GM19324 (cell line): ENCODE results near the gene UBE2J1.
"Not testable (repeated sequence)": the region's sequence is repeated elsewhere in the genome, so short reads cannot be mapped to it uniquely, and the experiment has no call there.

Experiments
- ATAC-seq: cut with Tn5 transposase; IDR thresholded peaks from one replicate; pipeline ENCODE4 v1.9.1; 2021; ENCODE audit warnings: mild to moderate bottlenecking, moderate library complexity; ENCODE audit not compliant: unreplicated experiment, low FRiP score

UBE2J1 gene

DNA sequence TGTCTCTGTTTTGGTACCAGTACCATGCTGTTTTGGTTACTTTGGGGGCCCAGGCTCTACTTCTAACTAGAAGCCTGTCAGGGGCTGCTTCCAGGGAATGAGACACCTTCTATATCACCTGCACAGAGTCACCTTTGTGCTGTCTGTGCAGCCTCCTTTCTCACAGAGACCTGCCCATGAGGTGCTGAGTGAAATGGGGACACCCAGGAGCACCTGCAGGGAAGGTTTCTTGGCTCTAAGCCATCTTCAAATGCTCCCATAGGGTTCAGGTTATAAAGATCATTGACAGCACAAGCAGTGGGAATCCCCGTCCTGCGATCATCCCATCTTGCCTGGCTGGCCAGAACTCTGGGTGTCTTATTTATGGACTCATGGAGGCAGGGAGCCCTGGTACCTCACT lies 56.5 kb downstream of the UBE2J1 start:
- no peak for ATAC-seq

DNA sequence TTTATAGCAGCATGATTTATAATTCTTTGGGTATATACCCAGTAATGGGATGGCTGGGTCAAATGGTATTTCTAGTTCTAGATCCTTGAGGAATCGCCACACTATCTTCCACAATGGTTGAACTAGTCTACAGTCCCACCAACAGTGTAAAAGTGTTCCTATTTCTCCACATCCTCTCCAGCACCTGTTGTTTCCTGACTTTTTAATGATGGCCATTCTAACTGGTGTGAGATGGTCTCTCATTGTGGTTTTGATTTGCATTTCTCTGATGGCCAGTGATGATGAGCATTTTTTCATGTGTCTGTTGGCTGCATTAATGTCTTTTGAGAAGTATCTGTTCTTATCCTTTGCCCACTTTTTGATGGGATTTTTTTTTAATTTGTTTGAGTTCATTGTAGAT lies 57.4 kb downstream of the UBE2J1 start:
- ATAC-seq = not testable (repeated sequence)

DNA sequence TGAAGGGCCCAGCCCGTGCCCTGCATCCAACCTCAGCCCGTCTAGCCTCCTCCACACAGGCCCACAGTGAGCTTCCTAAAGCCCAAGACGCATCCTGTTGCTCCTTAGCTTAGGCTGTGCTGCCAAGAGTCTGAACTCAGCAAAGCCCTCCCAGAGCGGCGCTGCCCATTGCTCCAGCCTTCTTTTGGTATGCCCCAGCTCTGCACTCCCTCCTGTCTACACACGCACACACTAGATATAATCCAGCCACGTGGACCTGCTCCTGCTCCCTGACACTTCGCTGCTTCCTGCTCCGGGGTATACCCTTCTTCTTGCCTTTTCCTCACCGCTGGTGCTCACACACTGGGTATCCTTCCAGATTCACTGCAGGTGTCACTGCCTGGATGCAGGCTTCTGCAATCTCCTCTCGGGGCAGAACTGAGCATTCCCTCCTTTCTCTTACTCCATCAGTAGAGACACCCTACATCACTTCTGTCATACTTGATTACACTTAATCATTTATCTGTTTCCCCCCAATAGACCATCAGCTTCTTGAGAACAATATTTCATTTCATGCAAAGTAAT lies 61.2 kb downstream of the UBE2J1 start:
- no peak for ATAC-seq

- ATAC-seq = no peak
Measured at GRCh38 chr6:89290401-89291155, 61.9 kb downstream of the UBE2J1 start.

GRCh38 chr6:89289710-89290109 lies 62.8 kb downstream of the UBE2J1 start:
- ATAC-seq = no peak

DNA sequence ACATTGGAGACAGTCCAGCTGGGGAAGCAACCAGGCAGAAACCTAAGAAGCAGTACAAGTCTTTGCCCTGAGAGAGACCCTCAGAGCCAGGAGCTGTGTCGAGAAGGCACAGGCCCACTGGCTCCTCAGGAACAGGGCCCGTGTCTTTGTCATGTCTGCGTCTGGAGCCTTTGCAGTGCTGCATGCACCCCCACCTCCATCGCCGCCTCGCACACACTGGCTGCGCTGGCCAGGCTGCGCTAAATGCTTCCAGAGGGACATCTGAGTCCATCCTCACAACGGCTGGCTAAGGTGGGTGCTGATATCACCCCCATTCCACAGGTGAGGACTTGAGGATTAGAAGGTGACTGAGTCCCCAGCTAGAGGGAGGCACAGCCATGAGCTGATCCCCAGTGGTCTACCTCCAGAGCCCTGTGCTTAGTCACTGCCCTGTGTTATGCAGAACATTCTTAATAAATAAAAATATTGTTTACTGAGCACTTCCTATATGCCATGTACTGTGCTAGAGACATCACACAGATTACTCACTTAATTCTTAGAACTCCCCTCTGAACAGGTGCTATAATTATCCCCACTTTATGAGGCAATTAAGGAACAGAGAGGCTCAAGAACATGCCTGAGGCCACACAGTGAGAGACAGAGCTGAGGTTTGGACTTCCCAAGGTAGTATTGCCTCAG lies 65.0 kb downstream of the UBE2J1 start:
- no peak for ATAC-seq

GRCh38 chr6:89286516-89286915 lies 66.0 kb downstream of the UBE2J1 start:
- ATAC-seq = no peak

DNA sequence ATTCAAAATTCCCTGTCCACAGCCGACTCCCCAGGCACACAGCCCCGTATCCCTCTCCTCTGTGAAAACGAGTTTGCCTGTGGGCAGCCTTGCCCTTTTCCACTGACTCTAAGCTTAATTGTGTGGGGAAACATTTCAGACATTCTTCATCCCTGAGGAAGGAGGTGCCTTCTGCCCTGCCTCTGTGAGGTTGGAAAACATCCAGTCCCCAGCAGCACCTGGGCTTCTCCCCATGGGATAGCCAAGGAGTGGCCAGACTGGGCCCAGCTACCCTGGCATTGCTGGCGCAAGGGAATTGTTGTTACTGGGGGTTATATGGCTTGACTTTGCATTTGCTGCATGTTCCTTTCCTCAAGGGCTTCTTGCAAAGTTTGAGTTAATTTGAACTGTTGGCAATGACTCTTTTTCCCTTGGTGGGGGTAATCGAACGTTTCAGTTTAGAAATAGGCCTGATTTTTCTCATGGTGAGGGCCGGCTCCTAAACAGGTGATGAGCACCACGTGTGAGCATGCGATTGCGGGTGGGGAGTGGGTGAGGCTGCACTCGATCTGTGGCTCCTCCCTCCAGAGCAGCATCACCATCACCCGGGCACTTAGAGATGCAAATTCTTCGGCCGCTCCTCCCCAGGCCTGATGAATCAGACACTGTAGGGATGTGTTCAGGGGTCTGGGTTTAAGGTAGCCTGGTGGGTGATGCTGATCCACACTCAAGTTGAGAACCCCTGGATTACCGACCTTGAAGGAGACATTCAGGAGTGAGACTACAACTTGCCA lies 67.4 kb downstream of the UBE2J1 start:
- ATAC-seq = no peak

GRCh38 chr6:89284081-89284480 lies 68.4 kb downstream of the UBE2J1 start:
- no peak for ATAC-seq

DNA sequence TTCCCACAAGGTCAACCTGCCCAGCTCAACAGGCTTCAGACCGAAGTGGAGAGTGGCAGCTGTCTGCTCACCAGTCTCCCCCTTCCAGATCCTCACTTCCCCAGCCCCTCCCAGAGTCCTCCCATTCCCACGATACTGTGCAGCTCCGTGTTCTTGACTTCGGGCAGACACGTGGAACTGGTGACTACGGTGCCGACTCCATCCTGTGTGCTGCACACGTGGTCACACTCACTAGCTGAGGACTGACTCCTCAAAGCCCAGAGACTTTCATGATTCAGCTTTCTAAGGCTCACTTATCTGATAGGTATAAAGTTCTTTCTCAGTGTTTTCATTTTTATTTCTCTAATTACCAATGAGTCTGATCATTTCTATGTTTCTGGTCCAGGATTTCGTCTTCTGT lies 69.8 kb downstream of the UBE2J1 start:
- no peak for ATAC-seq

GRCh38 chr6:89281779-89282246 lies 70.7 kb downstream of the UBE2J1 start:
- peak; percentile 66 for ATAC-seq

DNA sequence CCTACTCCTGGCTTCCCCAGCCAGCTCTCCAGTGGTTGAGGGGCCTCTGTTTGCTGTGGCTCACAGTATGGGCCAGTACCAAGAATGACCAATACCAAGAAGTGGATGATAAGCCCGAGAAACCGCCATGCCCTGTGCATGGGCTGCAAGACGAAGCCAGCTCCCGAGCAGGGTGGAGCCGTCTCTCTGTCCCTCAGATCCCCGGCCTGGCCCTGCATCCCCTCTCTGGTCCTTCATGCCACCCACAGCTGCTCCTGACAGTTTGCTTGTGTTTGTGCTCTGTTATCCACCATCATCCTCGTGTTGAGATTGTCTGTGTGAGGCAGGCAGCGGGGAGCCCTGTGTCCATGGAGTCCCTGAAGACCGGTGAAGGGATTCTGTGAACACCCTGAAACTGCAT lies 73.6 kb downstream of the UBE2J1 start:
- ATAC-seq = no peak
